NCI-H2171 treated with DMSO at 0.1 percent for 48 hours (cell line): Measurements from ENCODE around the gene KIF5B.

Source experiments
- DNase-seq: peaks from one replicate; lab custom pipeline; 2025; lab: John Stamatoyannopoulos, UW

Gene KIF5B

DNA sequence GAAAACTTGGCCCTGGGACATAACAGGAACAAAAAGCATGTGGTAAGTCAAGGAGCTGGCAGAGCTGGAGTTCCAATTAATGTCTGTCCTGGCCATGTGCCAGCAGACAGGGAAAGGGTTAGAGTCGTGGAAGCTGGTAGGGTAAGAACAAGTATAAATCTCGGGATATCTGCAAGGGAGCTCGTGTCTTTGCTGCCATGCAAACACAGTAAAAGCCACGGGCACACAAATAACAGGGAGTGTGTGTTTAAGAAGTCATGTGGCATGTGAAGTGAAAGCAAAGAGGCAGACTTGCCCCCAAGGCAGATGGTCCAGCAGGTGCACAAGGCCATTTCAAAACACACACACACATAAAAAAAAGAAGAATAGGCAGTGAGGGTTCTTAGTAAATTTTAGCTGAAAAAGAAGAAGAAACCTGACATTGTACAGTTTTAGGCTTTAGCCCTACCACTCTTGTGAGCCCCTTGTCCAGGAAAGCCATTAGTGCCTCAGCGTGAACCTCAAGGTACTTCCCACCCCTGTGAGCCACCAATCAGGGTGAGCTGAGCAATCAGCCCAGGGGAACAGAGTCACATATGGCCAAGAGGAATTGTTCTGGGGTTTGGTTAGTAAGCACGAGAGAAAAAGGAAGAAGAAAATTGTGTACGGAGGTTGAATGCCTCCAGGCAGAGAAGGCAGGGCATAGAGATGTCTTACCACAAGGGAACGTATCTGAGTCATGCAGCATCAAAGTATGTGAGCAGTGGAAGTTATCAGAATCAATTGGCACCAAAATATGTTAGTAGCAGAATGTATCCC lies 94.7 kb downstream of the KIF5B start:
- DNase-seq: peak; percentile 78

DNA sequence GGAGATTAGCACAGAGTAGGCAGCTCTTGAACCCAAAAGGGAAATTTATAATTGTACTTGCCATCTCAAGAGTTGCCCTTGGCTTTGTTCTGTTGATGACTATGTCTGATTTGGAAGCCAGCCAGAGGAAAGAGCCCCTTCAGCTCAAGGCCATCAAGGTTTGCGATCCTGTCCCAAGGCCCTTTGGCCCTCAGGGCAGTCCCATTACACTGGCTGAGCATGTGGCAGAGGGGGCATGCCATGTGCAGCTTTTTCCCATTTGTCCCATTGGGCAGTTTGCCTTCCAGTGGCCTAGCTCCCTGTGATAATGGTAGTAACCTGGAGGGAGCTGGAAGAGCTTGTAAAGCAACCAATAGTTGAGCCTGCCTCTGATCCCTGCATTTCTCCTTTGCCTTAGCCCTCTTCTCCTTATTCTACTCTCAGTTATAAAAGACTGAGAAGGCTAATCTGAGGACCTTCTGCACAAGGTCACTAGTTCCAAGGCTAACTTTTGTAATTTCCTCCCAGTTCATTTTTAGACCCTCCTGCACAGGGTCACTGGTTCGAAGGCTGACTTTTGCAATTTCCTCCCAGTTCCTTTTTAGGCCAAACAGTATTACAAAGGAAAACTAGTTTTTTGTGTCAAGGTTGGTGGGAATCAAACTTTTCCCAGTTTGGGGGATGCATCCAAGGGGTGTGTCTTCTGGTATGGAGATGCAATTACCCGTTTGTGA lies 96.6 kb downstream of the KIF5B start:
- DNase-seq: no peak
